AG09309 (cell line): ENCODE results near the gene RIMKLB.

Source experiments
- DNase-seq: peaks from one replicate; pipeline ENCODE4 v3.0.0-alpha.2; 2010; ENCODE audit warnings: low read depth
- H3K4me3 ChIP-seq: 2 replicates; pipeline ENCODE4 v1.5.1; 2011; ENCODE audit warnings: mild to moderate bottlenecking, low read depth, low read length, moderate library complexity; ENCODE audit not compliant: control insufficient read depth
- CTCF ChIP-seq: IDR thresholded peaks from 2 replicates; pipeline ENCODE4 v1.5.1; 2011; ENCODE audit warnings: mild to moderate bottlenecking, low read depth, low read length, inconsistent platforms; ENCODE audit not compliant: insufficient read depth, control insufficient read depth; ENCODE audit errors: missing control alignments

Gene RIMKLB

GRCh38 chr12:8662593-8662992, 35.2 kb upstream of the RIMKLB start, which contains the start of gene MFAP5:
Gene MFAP5 (minus strand): TSS chr12:8662826. CDS start chr12:8662104, 722 bp downstream.
- peak; percentile 85 for DNase-seq
- peak within 1 kb of the TSS; percentile 57 for H3K4me3 ChIP-seq
- TF ChIP-seq CTCF = no peak

GRCh38 chr12:8664228-8664913, 33.4 kb upstream of the RIMKLB start:
- H3K4me3 ChIP-seq = no peak overlapping the region
- DNase-seq = no peak
- TF ChIP-seq CTCF = no peak

GRCh38 chr12:8665759-8666158, 32.0 kb upstream of the RIMKLB start:
- peak; percentile 60 for DNase-seq
- no peak overlapping the region for H3K4me3 ChIP-seq
- TF ChIP-seq CTCF = no peak

- TF ChIP-seq CTCF = no peak
- no peak for DNase-seq
- no peak overlapping the region for H3K4me3 ChIP-seq
Measured at GRCh38 chr12:8667270-8667669, 30.5 kb upstream of the RIMKLB start.

- no peak for DNase-seq
- TF ChIP-seq CTCF = no peak
- no peak overlapping the region for H3K4me3 ChIP-seq
Measured at GRCh38 chr12:8668441-8668840, 29.4 kb upstream of the RIMKLB start.

GRCh38 chr12:8672381-8672780, 25.4 kb upstream of the RIMKLB start:
- DNase-seq = no peak
- no peak overlapping the region for H3K4me3 ChIP-seq
- TF ChIP-seq CTCF = no peak
